Spleen (tissue), 7 donors: ENCODE data around the gene SEMA3G.

Experiments
- POLR2A ChIP-seq, 3 donors: fragments of 450-650 bp; IDR thresholded peaks; one replicate each; pipeline ENCODE4 v1.5.1; 2017; ENCODE audit warnings: antibody characterized with exemption in 3 of 3, mild to moderate bottlenecking in 1 of 3
- TF ChIP-seq, protein P1 (sequence below), 11 experiments: fragments of 200-600 bp in 7 of 11; fragments of 450-650 bp in 4 of 11; sonication (generic) in 4 of 11; IDR thresholded peaks in 8 of 11; conservative IDR thresholded peaks in 3 of 11; 1 replicate in 7 of 11; 2 replicates in 4 of 11; pipeline versions ENCODE4 v1.4.0 to v1.8.0; 2016 to 2021; ENCODE audit warnings: antibody characterized with exemption in 11 of 11, inconsistent platforms in 4 of 11, mild to moderate bottlenecking in 1 of 11
- donor health status: DM: no; HTN: no; CAD: no; lungs with moderate emphysema.
- donor health status: DM: no; HTN: no; CAD: no.
- donor health status: DM: no; HTN: no; CAD: no.

DNA sequence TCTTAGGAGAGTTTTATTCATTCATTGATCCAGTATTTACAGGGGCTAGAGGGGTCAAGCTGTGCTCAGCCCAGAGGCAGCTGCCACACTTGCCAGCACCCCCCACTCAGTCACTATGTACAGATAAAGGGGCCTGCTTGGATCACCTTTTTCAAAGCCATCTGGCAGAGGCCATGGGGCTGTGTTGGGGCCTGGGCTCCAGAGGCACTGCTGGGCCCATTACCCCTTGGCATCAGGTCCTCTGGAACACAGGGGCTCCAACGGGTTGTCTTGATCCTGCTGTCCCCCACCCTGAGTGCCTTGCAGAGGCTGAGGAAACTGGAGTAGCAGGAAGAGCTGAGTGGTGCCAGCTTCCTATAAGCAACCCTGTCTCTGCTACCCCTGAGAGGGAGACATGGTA is 43.9 kb downstream of the SEMA3G start:
- no peak for TF ChIP-seq POLR2A (IDR thresholded peaks at IDR 0.05)
- TF ChIP-seq, protein P1, sequence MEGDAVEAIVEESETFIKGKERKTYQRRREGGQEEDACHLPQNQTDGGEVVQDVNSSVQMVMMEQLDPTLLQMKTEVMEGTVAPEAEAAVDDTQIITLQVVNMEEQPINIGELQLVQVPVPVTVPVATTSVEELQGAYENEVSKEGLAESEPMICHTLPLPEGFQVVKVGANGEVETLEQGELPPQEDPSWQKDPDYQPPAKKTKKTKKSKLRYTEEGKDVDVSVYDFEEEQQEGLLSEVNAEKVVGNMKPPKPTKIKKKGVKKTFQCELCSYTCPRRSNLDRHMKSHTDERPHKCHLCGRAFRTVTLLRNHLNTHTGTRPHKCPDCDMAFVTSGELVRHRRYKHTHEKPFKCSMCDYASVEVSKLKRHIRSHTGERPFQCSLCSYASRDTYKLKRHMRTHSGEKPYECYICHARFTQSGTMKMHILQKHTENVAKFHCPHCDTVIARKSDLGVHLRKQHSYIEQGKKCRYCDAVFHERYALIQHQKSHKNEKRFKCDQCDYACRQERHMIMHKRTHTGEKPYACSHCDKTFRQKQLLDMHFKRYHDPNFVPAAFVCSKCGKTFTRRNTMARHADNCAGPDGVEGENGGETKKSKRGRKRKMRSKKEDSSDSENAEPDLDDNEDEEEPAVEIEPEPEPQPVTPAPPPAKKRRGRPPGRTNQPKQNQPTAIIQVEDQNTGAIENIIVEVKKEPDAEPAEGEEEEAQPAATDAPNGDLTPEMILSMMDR (IDR thresholded peaks at IDR 0.05 in 8 of 11, conservative IDR thresholded peaks at IDR 0.05 in 3 of 11), result no peak
